Epithelial cell of esophagus (primary cell): Measurements from ENCODE around the gene SIKE1.

ENCODE experiments used
- DNase-seq: peaks from one replicate; pipeline ENCODE4 v3.0.0; 2010; ENCODE audit warnings: low read depth
- H3K4me3 ChIP-seq: 2 replicates; pipeline ENCODE4 v1.5.1; 2011; ENCODE audit warnings: mild to moderate bottlenecking, low read length, control low read depth
- CTCF ChIP-seq: IDR thresholded peaks from 2 replicates; pipeline ENCODE4 v1.5.1; 2011; ENCODE audit warnings: low read depth, mild to moderate bottlenecking, low read length, control low read depth, inconsistent platforms; ENCODE audit not compliant: insufficient read depth; ENCODE audit errors: missing control alignments

Gene SIKE1

DNA sequence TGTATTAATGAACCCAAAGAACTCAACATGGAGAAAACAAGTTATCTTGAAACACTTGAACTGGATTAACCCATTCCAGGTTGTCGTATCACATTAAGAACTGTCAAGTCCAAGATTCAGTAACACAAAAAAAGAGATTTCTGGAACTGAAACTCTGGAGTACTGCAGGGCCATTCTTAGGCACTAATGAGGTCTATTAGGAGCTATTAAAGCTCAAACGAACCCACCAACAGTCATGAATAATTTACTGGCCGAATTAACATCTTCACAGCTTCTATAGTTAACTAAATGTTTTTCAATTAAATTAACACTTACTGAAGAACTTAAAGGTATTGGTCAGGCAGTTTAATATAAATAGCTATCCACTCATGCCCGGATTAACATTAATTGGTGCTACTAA is 27.3 kb downstream of the SIKE1 start:
- H3K4me3 ChIP-seq: no peak overlapping the region
- TF ChIP-seq CTCF: no peak
- no peak for DNase-seq

DNA sequence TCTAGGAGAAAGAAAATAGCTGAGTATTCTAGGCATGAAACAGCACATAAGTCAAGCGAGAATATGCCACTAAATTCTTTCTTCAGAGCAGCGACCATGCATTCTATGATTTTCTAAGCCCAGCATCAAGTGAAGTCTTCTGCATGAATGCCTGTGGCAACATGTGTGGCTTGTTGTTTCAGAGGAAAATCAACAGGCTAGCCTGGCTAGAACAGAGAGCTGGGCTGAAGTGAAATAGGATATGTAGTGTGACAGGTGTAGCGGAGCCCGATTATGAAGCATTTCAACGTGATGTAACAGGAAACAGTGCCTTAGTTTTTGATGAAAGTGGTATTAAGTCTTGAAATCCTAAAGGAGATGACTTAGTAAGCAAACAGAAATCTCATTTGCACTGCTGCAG is 29.7 kb downstream of the SIKE1 start:
- TF ChIP-seq CTCF: no peak
- DNase-seq: peak; percentile 32

DNA sequence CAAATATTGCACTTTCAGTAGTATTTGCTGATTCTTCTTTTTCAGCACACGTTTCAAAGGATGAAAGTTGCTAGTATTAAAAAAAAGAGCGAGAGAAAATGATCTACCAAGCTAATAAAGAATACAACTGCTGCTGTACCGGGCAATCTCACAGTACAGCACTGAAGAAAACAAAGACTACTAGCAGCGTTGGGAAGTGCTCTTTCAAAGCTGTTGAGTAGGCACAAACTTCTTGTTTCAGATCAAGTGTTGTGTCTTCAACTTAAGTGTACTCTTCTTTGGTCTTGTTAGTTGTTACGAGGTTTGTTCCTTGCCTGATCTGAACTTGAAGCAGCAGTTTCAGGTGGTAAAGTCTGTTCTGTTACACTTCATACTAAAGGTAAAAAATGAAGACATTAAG is 30.6 kb downstream of the SIKE1 start:
- no peak overlapping the region for H3K4me3 ChIP-seq
- no peak for TF ChIP-seq CTCF
- DNase-seq: no peak

More for the DNA sequence above, 29.7 kb downstream of the SIKE1 start:
- H3K4me3 ChIP-seq: no peak overlapping the region

DNA sequence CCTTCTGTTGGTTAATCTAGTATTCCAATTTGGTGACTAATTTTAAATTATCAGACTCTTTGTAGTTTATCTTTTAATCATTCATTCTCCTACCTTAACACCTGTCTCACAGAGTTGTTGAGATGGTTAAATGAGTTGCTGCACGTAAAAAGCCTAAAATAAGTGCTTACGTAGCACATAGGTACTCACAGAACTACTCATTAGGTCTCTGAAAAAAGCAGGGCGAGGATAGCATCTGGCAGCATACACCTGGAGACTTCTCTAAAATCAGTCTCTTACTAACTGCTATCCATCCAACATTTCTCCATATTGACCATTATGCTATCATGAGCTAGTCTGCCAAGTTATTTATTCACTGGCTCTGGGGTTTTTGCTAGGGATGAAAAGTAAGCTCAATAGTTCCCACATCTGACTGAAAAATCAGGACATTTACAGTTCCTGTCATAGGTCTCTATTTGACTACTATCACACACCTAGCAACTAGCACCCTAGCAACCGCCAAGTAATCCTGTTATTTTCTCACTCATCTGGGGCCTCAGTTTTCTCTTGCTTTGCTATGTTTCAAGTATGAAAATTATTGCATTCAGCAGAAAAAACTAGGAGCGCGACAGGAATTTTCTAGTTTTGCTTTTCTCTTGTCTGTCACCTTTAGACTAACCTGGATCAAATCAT is 33.9 kb downstream of the SIKE1 start:
- no peak overlapping the region for H3K4me3 ChIP-seq
- DNase-seq: no peak
- TF ChIP-seq CTCF: no peak

DNA sequence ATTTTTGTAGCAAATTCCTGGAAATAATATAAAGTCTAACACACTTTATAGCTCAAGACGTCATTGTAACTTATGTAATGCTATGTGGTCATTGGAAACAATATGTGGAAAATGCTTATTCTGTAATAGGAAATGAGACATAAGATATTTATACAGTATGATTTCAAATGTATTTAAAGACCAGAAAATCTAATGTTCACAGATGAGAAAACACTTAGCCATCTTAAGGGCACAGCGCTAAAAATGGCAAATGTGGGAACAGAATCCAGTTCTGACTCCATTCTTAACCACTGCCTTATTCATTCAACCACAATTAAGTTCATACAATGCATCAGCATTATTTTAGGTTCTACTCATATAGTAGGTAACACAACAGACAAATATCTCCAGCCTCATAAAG is 35.2 kb downstream of the SIKE1 start:
- no peak overlapping the region for H3K4me3 ChIP-seq
- no peak for DNase-seq
- TF ChIP-seq CTCF: no peak

DNA sequence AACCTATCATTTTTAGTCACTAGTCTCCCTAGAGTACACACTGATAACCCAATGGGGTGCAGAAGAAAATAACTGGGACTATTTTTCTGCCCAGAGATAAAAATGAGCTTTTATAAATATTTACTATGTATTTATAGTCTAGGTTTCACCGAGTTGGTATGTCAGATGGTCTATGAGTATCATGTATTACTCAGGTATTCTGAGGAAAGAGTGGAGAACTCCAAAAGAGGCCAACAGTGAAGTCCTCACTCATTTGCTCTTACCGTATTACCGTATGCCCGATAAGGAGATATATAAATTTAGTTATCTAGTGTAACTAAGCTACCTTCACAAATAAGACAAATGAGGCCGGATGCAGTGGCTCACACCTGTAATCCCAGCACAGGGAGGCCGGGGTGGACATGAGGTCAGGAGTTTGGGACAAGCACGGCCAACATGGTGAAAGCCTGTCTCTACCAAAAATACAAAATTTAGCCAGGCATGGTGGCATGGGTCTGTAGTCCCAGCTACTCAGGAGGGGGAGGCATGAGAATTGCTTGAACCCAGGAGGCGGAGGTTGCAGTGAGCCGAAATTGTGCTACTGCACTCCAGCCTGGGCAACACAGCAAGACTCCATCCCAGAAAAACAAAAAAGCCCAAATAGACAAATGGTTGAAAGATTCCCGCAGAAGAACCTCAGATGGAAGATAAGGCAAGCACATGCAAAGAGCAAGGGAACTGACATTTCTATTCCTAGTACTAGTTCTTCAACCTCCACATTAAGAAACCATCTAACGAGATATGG is 38.3 kb downstream of the SIKE1 start:
- H3K4me3 ChIP-seq: no peak overlapping the region
- DNase-seq: no peak
- TF ChIP-seq CTCF: no peak
